Caco-2 (cell line): Measurements from ENCODE around the gene PRKAG2. TPM values are rescaled to one million over a fixed set of nuclear protein-coding genes. Genes with fewer than 3 reads are reported as not detected.

Experiments used
- BruUV-seq: library from RNA; stranded (reverse); fragments of 400-500 nt; replicated peaks from 2 replicates; lab custom pipeline; 2021; lab: Mats Ljungman, UMichigan
- CTCF ChIA-PET: fragments of 300-600 bp; sonication (Branson Sonifier 250); formaldehyde crosslinking; loops from one replicate; lab custom pipeline; 2022; ENCODE audit warnings: antibody characterized with exemption; lab: Charles Lee
- POLR2A ChIA-PET: fragments of 300-600 bp; sonication (Branson Sonifier 250); formaldehyde crosslinking; loops from one replicate; lab custom pipeline; 2022; ENCODE audit warnings: antibody characterized with exemption; lab: Charles Lee
- DNase-seq, 2 experiments: peaks; one replicate each; pipeline versions ENCODE4 v3.0.0 to v3.0.0-alpha.2; 2020 to 2022
- H3K27me3 ChIP-seq: replicated peaks from 2 replicates; pipeline ENCODE4 v1.6.0; 2011; ENCODE audit warnings: low read length; ENCODE audit not compliant: control insufficient read depth, insufficient read depth
- H3K36me3 ChIP-seq: 2 replicates; pipeline ENCODE4 v1.5.1; 2011; ENCODE audit warnings: low read length; ENCODE audit not compliant: control insufficient read depth, insufficient read depth
- H3K4me1 ChIP-seq: fragments of 250-450 bp; sonication (Bioruptor Pico); 2 replicates; pipeline ENCODE4 v1.5.1; 2020; ENCODE audit warnings: mild to moderate bottlenecking
- H3K4me3 ChIP-seq: 2 replicates; pipeline ENCODE4 v1.5.1; 2011; ENCODE audit warnings: low read depth, mild to moderate bottlenecking, control low read depth, low read length
- H3K9me3 ChIP-seq: fragments of 250-450 bp; sonication (Bioruptor Pico); 2 replicates; pipeline ENCODE4 v1.5.1; 2020; ENCODE audit warnings: mild to moderate bottlenecking, moderate library complexity
- H3K27ac Mint-ChIP-seq: one replicate; pipeline ENCODE4 v1.8.0; 2022; ENCODE audit warnings: mixed read lengths; ENCODE audit not compliant: unreplicated experiment
- H3K27me3 Mint-ChIP-seq: one replicate; pipeline ENCODE4 v1.8.0; 2022; ENCODE audit warnings: mixed read lengths; ENCODE audit not compliant: insufficient read depth, unreplicated experiment
- H3K36me3 Mint-ChIP-seq: one replicate; pipeline ENCODE4 v1.8.0; 2022; ENCODE audit warnings: mild to moderate bottlenecking, mixed read lengths; ENCODE audit not compliant: insufficient read depth, unreplicated experiment
- H3K4me1 Mint-ChIP-seq: one replicate; pipeline ENCODE4 v1.8.0; 2022; ENCODE audit warnings: low read depth, mixed read lengths; ENCODE audit not compliant: unreplicated experiment
- H3K4me3 Mint-ChIP-seq: one replicate; pipeline ENCODE4 v1.8.0; 2022; ENCODE audit warnings: mild to moderate bottlenecking, moderate library complexity, mixed read lengths; ENCODE audit not compliant: unreplicated experiment
- H3K9me3 Mint-ChIP-seq: one replicate; pipeline ENCODE4 v1.8.0; 2022; ENCODE audit warnings: mixed read lengths; ENCODE audit not compliant: unreplicated experiment
- intact Hi-C: fragments of 100-400 bp; cut with micrococcal nuclease; formaldehyde crosslinking; loops from one replicate; pipeline ENCODE4 v1.10.0; 2022; ENCODE audit not compliant: unreplicated experiment
- total RNA-seq: library from RNA; stranded (reverse); gene quantifications from 2 replicates; pipeline ENCODE4 v1.2.3, GENCODE V29; 2022
- TF ChIP-seq, protein P1 (sequence below), 2 experiments: fragments of 200-600 bp in 1 of 2; IDR thresholded peaks; 1 replicate in 1 of 2; 2 replicates in 1 of 2; pipeline versions ENCODE4 v1.5.1 to v1.8.0; 2011 to 2022; ENCODE audit warnings: antibody characterized with exemption in 1 of 2, control low read depth in 1 of 2, inconsistent platforms in 1 of 2, low read depth in 1 of 2, low read length in 1 of 2, mild to moderate bottlenecking in 1 of 2, moderate library complexity in 1 of 2; ENCODE audit not compliant: insufficient read depth in 1 of 2, severe bottlenecking in 1 of 2, unreplicated experiment in 1 of 2

Gene PRKAG2
- total RNA-seq, 1 experiment from 2014 or later: 15.9 TPM

DNA sequence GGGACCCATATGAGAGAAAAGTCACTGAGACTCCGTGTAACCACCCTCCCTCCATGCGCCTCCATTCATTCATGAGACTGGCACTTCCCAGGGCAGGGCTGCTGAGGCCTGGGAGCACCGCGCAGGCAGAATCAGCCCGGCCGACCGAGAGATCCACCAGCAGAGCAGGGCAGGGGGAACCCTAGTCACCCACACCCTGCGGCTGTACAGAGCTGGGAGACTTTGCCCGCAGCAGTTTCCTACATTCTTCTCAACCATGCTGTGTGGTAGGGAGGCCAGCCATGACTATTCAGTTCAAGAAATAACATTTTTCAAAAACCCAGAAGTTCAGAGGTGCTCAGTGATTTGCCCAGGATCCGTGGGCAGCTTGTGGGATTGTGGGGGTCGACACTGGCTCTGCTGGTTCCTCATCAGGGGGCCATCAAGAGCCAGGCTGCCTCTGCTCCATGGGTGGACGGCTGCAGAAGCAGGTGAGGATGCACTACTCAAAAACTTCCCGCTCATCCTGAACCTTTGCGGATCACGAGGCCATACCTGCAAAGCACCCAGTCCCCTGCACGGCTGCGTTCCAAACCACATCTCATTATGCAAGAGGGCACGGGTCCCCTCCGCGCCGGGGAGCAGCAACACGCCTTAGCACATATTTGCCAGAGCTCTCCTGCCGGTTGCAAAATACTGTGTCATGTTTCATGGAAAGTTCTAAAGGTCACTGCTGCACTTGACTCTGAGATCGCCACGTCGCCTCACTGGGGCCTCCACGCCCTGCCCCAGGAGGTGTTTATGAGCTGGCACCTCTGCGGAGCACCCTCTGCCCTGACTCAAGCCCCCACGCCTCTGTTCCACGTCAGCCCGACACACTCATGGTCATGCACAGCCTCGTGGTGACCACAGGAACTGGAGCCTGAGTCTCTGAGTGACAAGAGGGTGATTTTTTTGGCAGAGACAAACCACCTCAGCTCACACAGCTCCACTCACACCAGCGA lies 132.0 kb downstream of the PRKAG2 start:
- TF ChIP-seq, protein P1, sequence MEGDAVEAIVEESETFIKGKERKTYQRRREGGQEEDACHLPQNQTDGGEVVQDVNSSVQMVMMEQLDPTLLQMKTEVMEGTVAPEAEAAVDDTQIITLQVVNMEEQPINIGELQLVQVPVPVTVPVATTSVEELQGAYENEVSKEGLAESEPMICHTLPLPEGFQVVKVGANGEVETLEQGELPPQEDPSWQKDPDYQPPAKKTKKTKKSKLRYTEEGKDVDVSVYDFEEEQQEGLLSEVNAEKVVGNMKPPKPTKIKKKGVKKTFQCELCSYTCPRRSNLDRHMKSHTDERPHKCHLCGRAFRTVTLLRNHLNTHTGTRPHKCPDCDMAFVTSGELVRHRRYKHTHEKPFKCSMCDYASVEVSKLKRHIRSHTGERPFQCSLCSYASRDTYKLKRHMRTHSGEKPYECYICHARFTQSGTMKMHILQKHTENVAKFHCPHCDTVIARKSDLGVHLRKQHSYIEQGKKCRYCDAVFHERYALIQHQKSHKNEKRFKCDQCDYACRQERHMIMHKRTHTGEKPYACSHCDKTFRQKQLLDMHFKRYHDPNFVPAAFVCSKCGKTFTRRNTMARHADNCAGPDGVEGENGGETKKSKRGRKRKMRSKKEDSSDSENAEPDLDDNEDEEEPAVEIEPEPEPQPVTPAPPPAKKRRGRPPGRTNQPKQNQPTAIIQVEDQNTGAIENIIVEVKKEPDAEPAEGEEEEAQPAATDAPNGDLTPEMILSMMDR (IDR thresholded peaks at IDR 0.05; ENCODE audit: insufficient read depth in 1 of 2, low read depth in 1 of 2, low read length in 1 of 2, severe bottlenecking in 1 of 2, unreplicated experiment in 1 of 2): peak; percentile 51 to 69
- no TSS peak for BruUV-seq
- Mint-ChIP-seq H3K4me1 (peaks cover 8% of the 10 kb centered on the region), H3K36me3 (peaks cover 5% of the 10 kb centered on the region), H3K4me3 (peak overlapping the region; percentile 67), H3K27me3 (no peaks in the 10 kb centered on the region), H3K9me3 (no peaks in the 10 kb centered on the region), H3K27ac (peak overlapping the region; percentile 81)
- CTCF ChIA-PET: interaction anchor here (0.5 to 1.9 kb wide), 6 partner anchors 8 to 225 kb away, joined by 3 to 13 read pairs (median 6); partner anchors contain the start of gene RHEB
- H3K4me3 ChIP-seq: peak overlapping the region; percentile 8; the same call in 1 of the 2 replicates
- POLR2A ChIA-PET: interaction anchor here (1.0 kb wide), 1 partner anchor 225 kb away, joined by 4 read pairs; no protein-coding TSS in a partner anchor
- intact Hi-C loops: loop anchor here (1.0 kb wide), 2 partner anchors 9 kb away; no protein-coding TSS in a partner anchor
- H3K4me1 ChIP-seq: peaks cover 19% of the 10 kb centered on the region; the same call in 1 of the 2 replicates
- no peaks in the 10 kb centered on the region for H3K9me3 ChIP-seq
- DNase-seq: peak; percentile 85 to 90
- H3K27me3 ChIP-seq: no peaks in the 10 kb centered on the region
- no peaks in the 10 kb centered on the region for H3K36me3 ChIP-seq

DNA sequence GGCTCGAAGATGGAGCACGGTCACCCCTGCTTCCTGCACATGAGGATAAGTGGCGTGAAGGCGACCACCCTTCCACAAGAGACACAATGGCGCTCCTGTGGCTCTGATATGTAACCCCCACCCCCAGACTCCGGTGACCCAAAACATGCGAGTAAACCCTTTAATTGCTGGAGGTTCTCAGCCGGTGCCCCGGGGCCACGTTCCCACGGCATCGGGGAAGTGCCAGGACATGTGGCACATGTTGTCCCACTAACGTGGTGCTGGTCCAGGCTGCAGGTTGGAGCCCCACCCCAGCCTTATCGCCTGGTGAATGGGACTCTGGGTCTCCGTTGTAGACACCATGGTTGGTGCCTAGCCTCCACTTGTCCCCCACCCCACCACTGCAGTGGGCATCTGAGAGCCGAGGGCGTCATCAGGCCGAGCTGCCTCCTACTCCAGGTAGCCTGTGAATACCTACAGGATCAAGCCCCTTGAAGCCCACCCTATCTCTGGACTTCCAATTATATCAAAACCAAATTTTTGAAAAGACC lies 132.8 kb downstream of the PRKAG2 start:
- no peaks in the 10 kb centered on the region for H3K27me3 Mint-ChIP-seq

More for the DNA sequence above, 132.8 kb downstream of the PRKAG2 start:
- no TSS peak for BruUV-seq
- ChIA-PET POLR2A (no interaction called here), CTCF (interaction anchor here (1.9 kb wide), 1 partner anchor 7 kb away, joined by 13 read pairs; no protein-coding TSS in a partner anchor)
- H3K4me1 ChIP-seq: peaks cover 19% of the 10 kb centered on the region; the same call in 1 of the 2 replicates
- H3K36me3 ChIP-seq: no peaks in the 10 kb centered on the region
- Mint-ChIP-seq H3K36me3 (peaks cover 5% of the 10 kb centered on the region), H3K27ac (no peak overlapping the region), H3K4me3 (no peak overlapping the region), H3K9me3 (no peaks in the 10 kb centered on the region), H3K4me1 (peaks cover 8% of the 10 kb centered on the region)
- TF ChIP-seq, protein P1 (IDR thresholded peaks at IDR 0.05; ENCODE audit: insufficient read depth in 1 of 2, low read depth in 1 of 2, low read length in 1 of 2, severe bottlenecking in 1 of 2, unreplicated experiment in 1 of 2): no peak
- H3K27me3 ChIP-seq: no peaks in the 10 kb centered on the region
- H3K4me3 ChIP-seq: no peak overlapping the region
- intact Hi-C loops: no loop called here
- H3K9me3 ChIP-seq: peaks cover 4% of the 10 kb centered on the region; the same call in 1 of the 2 replicates
- DNase-seq: no peak
